SH-SY5Y (cell line): Measurements from ENCODE around the gene GALNT1.

Experiments used
- GATA2 ChIP-seq: IDR thresholded peaks from 2 replicates; pipeline ENCODE4 v1.6.1; 2011; ENCODE audit warnings: mild to moderate bottlenecking, low read depth, low read length
- GATA3 ChIP-seq: IDR thresholded peaks from 2 replicates; pipeline ENCODE4 v1.6.1; 2011; ENCODE audit warnings: low read depth, mild to moderate bottlenecking, low read length, moderate library complexity

GALNT1 gene

GRCh38 chr18:35697869-35698268 lies 116.3 kb downstream of the GALNT1 start:
- TF ChIP-seq GATA2 = no peak
- TF ChIP-seq GATA3 = no peak

GRCh38 chr18:35703043-35703688 lies 121.6 kb downstream of the GALNT1 start:
- no peak for TF ChIP-seq GATA2
- TF ChIP-seq GATA3 = no peak

GRCh38 chr18:35705988-35706387 lies 124.4 kb downstream of the GALNT1 start:
- TF ChIP-seq GATA3 = no peak
- TF ChIP-seq GATA2 = no peak

GRCh38 chr18:35707247-35707646 lies 125.7 kb downstream of the GALNT1 start:
- no peak for TF ChIP-seq GATA2
- no peak for TF ChIP-seq GATA3

- TF ChIP-seq GATA3 (no peak), GATA2 (no peak)
These were observed 126.1 kb downstream of the GALNT1 start for GRCh38 chr18:35707674-35708073.

- TF ChIP-seq GATA3 = no peak
- no peak for TF ChIP-seq GATA2
These were observed 129.0 kb downstream of the GALNT1 start for GRCh38 chr18:35710581-35710980.

- TF ChIP-seq GATA3 = no peak
- TF ChIP-seq GATA2 = no peak
These were observed 129.7 kb downstream of the GALNT1 start for GRCh38 chr18:35711227-35711626.

- TF ChIP-seq GATA3 (no peak), GATA2 (no peak)
These were observed 132.0 kb downstream of the GALNT1 start for GRCh38 chr18:35713545-35713944.

GRCh38 chr18:35714539-35714938 lies 133.0 kb downstream of the GALNT1 start:
- TF ChIP-seq GATA3 (no peak), GATA2 (no peak)

- TF ChIP-seq GATA2 = no peak
- TF ChIP-seq GATA3 = no peak
These were observed 133.6 kb downstream of the GALNT1 start for GRCh38 chr18:35715139-35715538.

- TF ChIP-seq GATA2 (no peak), GATA3 (no peak)
These were observed 134.8 kb downstream of the GALNT1 start for GRCh38 chr18:35716169-35716831.

GRCh38 chr18:35717182-35717581 lies 135.6 kb downstream of the GALNT1 start:
- TF ChIP-seq GATA2 (no peak), GATA3 (no peak)

GRCh38 chr18:35721431-35722081 lies 140.0 kb downstream of the GALNT1 start:
- no peak for TF ChIP-seq GATA3
- TF ChIP-seq GATA2 = no peak

GRCh38 chr18:35728676-35729075 lies 147.1 kb downstream of the GALNT1 start:
- no peak for TF ChIP-seq GATA2
- TF ChIP-seq GATA3 = no peak
